ENCODE measurements around the gene BRPF3.

DNA sequence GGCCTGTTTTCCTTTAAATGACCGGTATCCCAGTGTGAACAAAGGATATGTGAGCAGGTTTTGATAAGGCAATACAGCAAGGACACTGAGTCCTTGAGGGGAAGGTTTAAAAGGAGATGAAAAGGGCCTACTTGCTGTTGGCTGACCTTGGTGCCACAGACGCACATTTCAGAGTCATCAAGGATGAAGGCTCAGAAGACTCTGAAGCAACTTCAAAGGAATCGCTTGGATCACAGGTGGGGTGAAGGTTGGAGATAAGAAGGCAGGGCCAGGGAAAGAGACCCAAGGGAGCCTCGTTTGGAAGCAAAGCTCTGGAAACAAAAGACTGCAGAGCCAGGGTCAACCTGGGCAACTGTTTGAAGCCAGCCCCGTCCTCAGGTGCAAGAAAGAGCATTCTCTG lies 43.2 kb downstream of the BRPF3 start:
- TF ChIP-seq, protein P1, sequence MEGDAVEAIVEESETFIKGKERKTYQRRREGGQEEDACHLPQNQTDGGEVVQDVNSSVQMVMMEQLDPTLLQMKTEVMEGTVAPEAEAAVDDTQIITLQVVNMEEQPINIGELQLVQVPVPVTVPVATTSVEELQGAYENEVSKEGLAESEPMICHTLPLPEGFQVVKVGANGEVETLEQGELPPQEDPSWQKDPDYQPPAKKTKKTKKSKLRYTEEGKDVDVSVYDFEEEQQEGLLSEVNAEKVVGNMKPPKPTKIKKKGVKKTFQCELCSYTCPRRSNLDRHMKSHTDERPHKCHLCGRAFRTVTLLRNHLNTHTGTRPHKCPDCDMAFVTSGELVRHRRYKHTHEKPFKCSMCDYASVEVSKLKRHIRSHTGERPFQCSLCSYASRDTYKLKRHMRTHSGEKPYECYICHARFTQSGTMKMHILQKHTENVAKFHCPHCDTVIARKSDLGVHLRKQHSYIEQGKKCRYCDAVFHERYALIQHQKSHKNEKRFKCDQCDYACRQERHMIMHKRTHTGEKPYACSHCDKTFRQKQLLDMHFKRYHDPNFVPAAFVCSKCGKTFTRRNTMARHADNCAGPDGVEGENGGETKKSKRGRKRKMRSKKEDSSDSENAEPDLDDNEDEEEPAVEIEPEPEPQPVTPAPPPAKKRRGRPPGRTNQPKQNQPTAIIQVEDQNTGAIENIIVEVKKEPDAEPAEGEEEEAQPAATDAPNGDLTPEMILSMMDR (conservative IDR thresholded peaks at IDR 0.05 in 1 of 2, IDR thresholded peaks at IDR 0.05 in 1 of 2; ENCODE audit: low read depth in 1 of 2, low read length in 2 of 2) = no peak
- TF ChIP-seq EZH2 (IDR thresholded peaks at IDR 0.05; ENCODE audit: low read length, missing control alignments) = no peak

Measured in fibroblast of lung (primary cell).